HL-60 (cell line): Measurements from ENCODE around the gene CKAP2.
"Not testable (repeated sequence)": the region's sequence is repeated elsewhere in the genome, so short reads cannot be mapped to it uniquely, and the experiment has no call there.

Experiments used
- DNase-seq, 2 experiments: peaks; one replicate each; pipeline ENCODE4 v3.0.0-alpha.2; 2010 to 2020; ENCODE audit warnings: low read depth in 1 of 2, low spot score in 1 of 2
- H3K27ac ChIP-seq: fragments of 250-450 bp; sonication (Bioruptor Pico); replicated peaks from 2 replicates; pipeline ENCODE4 v1.5.1; 2020; ENCODE audit warnings: mild to moderate bottlenecking, moderate library complexity
- H3K27me3 ChIP-seq: fragments of 250-450 bp; sonication (Bioruptor Pico); 2 replicates; pipeline ENCODE4 v1.5.1; 2021; ENCODE audit warnings: mild to moderate bottlenecking, moderate library complexity; ENCODE audit not compliant: insufficient read depth, poor library complexity, severe bottlenecking
- H3K4me3 ChIP-seq: replicated peaks from 2 replicates; pipeline ENCODE4 v1.5.1; 2011; ENCODE audit warnings: mild to moderate bottlenecking, control low read depth, low read length; ENCODE audit not compliant: insufficient read depth

The CKAP2 gene

DNA sequence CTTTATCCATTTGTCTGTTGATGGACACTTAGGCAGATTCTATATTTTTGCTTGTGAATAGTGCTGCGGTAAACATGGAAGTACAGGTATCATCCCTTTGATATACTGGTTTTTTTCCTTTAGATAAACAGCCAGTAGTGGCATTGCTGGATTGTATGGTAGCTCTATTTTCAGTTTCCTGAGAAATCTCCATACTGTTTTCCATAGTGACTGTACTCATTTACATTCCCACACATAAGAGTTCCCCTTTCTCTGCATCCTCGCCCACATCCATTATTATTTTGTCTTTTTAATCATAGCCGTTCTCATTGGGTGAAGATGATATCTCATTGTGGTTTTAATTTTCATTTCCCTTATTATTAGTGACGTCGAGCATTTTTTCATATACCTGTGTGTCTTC lies 35.7 kb downstream of the CKAP2 start:
- not testable (repeated sequence) for H3K27ac ChIP-seq, H3K4me3 ChIP-seq, DNase-seq, H3K27me3 ChIP-seq

DNA sequence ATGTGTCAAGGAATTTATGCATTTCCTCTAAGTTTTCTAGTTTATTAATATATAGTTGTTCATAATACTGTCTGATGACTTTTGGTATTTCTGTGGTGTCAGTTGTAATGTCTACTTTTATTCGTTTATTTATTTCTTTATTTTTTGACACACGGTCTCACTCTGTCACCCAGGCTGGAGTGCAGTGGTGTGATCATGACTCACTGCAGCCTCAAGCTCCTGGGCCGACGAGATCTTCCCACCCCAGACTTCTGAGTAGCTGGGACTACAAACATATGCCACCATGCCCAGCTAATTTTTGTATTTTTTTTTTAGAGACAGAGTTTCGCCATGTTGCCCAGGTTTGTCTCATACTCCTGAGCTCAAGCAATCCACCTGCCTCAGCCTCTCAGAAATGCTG lies 39.0 kb downstream of the CKAP2 start:
- not testable (repeated sequence) for H3K27ac ChIP-seq, H3K27me3 ChIP-seq, DNase-seq, H3K4me3 ChIP-seq

- H3K27me3 ChIP-seq, DNase-seq, H3K4me3 ChIP-seq: not testable (repeated sequence)
- 0 out of 2 replicates have a peak overlapping the region, but pooled peaks have one; percentile 36 for H3K27ac ChIP-seq
These were observed 42.7 kb downstream of the CKAP2 start for GRCh38 chr13:52497979-52498378.

DNA sequence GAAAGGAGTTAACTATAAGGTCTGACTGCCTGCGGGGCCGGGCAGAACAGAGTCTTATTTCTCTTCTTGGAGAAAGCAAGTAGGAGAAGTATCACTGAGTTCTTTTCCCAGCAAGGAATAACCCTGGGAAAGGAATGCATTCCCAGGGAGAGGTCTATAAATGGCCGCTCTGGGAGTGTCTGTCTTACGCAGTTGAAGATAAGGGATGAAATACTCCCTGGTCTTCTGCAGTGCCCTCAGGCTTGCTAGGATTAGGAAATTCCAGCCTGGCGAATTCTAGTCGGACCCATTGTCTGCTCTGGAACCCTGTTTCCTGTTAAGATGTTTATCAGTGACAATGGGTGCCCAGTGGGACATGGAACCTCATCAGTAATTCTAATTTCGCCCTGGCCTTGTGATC lies 47.0 kb downstream of the CKAP2 start:
- H3K27ac ChIP-seq = not testable (repeated sequence)

DNA sequence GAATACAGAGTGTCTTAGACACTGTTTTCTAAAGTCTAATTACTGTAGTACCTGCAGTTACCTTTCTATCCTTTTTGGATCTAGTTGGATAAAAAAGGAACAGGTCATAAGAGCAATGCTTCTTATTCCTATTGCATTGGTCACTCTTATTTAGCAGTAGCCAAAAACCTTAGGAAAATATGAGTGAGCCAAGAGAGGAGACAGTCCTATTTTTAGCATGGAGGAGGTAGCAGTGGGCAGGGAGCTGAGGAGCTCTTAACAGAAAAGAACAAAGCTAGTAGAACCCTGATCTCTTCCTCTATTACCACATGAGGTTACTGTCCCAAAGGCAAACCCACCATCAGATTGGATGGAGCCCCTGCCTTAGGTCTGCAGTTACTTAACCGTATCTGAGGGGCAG lies 50.6 kb downstream of the CKAP2 start:
- not testable (repeated sequence) for H3K27ac ChIP-seq, H3K4me3 ChIP-seq, DNase-seq, H3K27me3 ChIP-seq

More for the DNA sequence above, 47.0 kb downstream of the CKAP2 start:
- H3K27me3 ChIP-seq, H3K4me3 ChIP-seq, DNase-seq: not testable (repeated sequence)

DNA sequence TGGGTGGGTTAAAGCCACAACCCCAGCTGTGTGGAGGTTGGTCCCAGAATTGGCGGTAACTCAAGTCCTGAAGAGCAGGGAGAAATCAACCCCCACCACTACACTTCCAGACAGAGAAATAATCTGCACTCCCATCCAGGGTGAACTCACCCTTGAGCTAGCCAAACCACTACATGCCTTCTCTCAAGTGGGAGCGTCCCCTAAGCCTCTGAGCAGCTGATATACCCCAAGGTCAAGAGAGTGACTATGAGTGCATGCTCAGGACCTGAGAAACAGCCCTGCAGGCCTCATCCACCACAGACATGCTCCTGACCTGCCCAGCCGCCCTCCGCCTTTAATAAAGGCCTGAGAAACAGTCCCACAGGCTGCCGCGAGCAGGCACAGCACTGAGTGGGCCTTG lies 54.3 kb downstream of the CKAP2 start:
- H3K4me3 ChIP-seq, H3K27me3 ChIP-seq, DNase-seq, H3K27ac ChIP-seq: not testable (repeated sequence)

- DNase-seq, H3K4me3 ChIP-seq, H3K27ac ChIP-seq, H3K27me3 ChIP-seq: not testable (repeated sequence)
These were observed 55.0 kb downstream of the CKAP2 start for GRCh38 chr13:52510221-52510797.

DNA sequence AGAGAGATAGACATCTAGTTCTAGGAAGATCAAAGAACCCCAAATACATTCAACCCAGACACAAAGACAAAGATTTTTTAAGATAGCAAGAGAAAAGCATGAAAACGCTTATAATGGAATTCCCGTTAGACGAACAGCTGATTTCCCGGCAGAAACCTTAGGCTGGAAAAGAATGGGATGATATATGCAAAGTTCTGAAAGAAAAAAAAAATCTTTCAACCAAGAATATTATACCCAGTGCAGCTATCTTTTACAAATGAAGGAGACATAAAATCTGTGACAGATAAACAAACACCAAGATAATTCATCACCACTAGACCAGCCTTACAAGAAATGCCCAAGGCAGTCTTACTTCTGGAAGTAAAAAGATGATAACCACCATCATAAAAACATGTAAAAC lies 56.3 kb downstream of the CKAP2 start:
- H3K27me3 ChIP-seq, H3K4me3 ChIP-seq, H3K27ac ChIP-seq, DNase-seq: not testable (repeated sequence)

DNA sequence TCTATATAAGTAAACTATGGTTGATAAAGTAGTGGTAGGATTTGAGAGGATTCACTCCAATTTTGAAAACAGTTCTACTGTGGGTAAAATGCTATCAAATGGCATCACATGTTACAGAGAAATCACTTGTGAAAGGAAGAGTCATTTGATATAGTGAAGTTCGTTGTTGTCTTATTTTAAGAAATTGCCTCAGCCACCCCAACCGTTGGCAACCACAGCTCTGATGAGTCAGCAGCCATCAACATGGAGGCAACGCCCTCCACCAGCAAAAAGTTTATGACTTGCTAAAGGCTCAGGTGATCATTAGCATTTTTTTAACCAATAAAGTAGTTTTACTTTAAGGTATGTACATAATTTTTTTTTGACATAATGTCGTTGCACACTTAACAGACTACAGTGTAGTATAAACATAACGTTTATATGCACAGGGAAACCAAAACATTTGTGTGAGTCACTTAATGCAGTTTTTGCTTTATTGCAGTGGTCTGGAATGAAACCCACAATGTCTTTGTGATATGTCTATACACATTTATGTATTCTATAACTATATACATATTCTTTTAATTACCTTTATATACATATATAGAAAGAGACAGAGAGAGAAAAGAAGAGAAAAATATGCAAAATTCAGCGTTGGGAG lies 58.8 kb downstream of the CKAP2 start:
- peak; percentile 60 to 87 for DNase-seq
- H3K27ac ChIP-seq = peak overlapping the region; percentile 66
- H3K4me3 ChIP-seq, H3K27me3 ChIP-seq: not testable (repeated sequence)

DNA sequence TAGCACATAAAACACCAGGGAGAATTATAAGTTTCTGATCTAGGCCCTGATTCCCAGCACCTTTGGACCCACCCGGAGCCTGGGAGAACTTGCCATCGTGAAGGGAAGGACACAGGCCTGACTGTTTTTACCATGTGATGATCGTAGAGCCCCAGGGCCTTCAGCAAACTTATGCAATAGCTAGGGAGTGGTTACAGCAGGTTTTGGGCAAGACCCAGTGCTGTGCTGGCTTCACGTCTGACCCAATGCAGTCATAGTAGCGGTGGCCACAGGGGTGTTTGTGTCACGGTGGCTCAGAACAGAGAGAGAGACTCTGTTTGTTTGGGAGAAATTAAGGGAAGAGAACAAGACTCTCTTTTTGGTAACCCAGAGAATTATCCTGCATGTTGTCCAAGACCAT lies 68.0 kb downstream of the CKAP2 start:
- not testable (repeated sequence) for H3K4me3 ChIP-seq

More for the DNA sequence above, 68.0 kb downstream of the CKAP2 start:
- H3K27ac ChIP-seq, H3K27me3 ChIP-seq, DNase-seq: not testable (repeated sequence)
